ENCODE results near the gene ZNF608.

ZNF608 gene

GRCh38 chr5:124701873-124702425 is 44.5 kb downstream of the ZNF608 start:
- TF ChIP-seq CTCF (IDR thresholded peaks at IDR 0.05; ENCODE audit: low read depth, low read length, missing control alignments) = no peak
- no peak for DNase-seq (ENCODE audit: extremely low read depth, low read depth)
- no peak overlapping the region for H3K4me3 ChIP-seq (replicated peaks; ENCODE audit: low read depth, low read length)

- H3K4me3 ChIP-seq (replicated peaks; ENCODE audit: low read depth, low read length) = no peak overlapping the region
- no peak for DNase-seq (ENCODE audit: extremely low read depth, low read depth)
These were observed 45.4 kb downstream of the ZNF608 start for GRCh38 chr5:124701016-124701415.

DNA sequence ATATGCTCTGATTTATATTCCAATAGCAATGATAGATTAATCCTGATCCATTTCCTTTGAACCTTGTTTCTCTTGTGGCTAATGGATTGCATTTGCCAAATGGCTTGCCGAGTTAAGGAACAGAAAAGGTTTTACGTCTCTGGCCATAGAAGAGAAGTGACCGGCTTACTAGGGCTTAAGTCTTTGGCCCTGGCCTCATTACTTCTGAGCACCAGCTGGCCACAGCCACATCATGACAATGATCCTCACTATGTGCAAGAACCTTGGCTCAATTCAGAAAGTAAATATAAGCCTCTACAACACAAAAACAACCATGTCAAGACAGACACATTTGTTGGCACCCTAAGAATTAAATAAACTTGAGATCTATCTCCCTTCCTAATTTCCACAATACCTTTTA is 46.1 kb downstream of the ZNF608 start:
- TF ChIP-seq CTCF (IDR thresholded peaks at IDR 0.05; ENCODE audit: low read depth, low read length, missing control alignments) = no peak
- no peak for DNase-seq (ENCODE audit: extremely low read depth, low read depth)
- H3K4me3 ChIP-seq (replicated peaks; ENCODE audit: low read depth, low read length) = no peak overlapping the region

More at GRCh38 chr5:124701016-124701415, 45.4 kb downstream of the ZNF608 start:
- no peak for TF ChIP-seq CTCF (IDR thresholded peaks at IDR 0.05; ENCODE audit: low read depth, low read length, missing control alignments)

DNA sequence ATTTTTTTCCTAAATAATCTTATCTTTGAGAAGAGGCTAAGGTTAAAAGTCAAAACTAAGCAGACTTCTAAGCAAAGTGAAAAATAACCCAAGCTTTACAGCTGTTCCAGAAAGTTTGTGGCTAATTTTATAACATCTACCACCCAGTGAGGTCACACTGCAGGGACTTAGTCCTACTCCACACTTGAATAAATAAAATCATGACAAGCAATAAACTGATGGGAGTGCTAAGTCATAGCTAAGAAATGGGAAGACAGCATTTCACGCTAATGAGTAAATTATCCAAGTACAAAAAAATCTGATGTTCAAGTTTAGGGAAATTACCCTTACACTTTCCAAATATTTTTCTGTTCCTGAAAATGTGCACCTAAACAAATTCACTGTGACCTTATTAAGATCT is 47.7 kb downstream of the ZNF608 start:
- DNase-seq (ENCODE audit: extremely low read depth, low read depth) = no peak
- no peak for TF ChIP-seq CTCF (IDR thresholded peaks at IDR 0.05; ENCODE audit: low read depth, low read length, missing control alignments)
- no peak overlapping the region for H3K4me3 ChIP-seq (replicated peaks; ENCODE audit: low read depth, low read length)

DNA sequence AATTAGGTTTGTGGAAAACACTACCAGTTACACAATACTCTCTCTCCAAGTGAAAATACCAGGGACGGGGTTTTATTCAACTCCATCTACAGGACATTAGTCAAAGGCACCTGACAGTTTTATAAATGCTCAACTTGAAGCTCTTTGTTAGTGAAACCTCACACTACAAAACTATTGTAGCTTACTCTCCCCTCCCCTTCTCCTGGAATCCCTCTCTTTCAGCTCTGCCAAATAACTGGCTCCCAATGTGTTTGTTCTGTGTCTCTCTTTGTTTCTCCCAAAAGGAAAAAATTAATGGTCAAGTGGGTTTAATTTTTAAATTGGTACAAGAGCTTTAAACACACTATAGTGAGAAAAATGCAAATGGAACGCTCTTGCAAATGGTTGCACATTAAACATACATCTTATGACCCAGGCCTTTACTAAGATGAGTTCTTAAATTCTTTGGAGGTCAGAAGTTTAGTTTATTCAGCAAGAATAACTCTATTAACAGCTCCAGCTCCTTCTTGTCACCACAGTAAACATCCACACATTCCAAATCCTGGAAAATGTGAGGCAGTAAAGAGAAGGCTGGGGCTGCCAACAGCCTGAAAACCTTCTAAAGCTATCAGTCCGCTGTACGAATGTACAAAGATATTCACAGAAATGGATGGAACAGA is 48.4 kb downstream of the ZNF608 start:
- no peak for TF ChIP-seq CTCF (IDR thresholded peaks at IDR 0.05; ENCODE audit: low read depth, low read length, missing control alignments)
- H3K4me3 ChIP-seq (replicated peaks; ENCODE audit: low read depth, low read length) = no peak overlapping the region
- no peak for DNase-seq (ENCODE audit: extremely low read depth, low read depth)

DNA sequence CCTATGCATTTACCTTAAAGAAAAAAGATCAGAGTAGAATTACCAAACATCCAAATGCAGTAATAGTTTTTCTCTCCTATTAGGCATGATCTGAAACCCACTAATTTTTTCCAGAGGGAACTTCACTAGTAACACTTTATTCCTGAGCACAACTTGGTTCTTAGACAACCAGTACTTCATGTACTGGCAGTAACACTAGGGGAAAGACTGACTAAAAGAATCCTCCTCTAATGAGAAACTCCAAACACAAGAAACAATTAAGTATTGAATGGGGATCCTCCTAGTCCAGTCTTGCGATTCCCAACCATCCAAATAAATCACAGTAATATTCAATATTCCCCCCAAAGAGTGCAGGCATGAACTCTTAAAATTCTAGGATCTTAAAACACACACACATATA is 48.9 kb downstream of the ZNF608 start:
- no peak overlapping the region for H3K4me3 ChIP-seq (replicated peaks; ENCODE audit: low read depth, low read length)
- no peak for TF ChIP-seq CTCF (IDR thresholded peaks at IDR 0.05; ENCODE audit: low read depth, low read length, missing control alignments)
- DNase-seq (ENCODE audit: extremely low read depth, low read depth) = no peak

DNA sequence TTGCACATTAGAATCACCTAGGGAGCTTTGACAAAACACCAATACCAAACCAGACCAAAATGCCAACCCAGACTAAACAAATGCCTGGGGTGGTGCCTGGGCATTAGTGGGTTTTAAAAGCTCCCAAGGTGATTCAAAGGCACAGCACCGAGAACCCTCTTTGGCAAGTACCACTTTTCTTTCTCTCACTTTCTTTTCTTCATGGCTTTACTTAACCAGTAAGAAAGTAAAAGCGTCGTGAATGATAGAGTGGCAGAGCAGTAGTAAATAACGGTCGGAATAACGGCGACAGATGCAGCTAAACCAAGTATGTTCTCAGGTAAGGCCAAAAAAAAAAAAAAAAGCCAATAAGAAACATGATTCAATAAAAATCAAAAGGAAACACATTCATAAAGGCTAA is 49.5 kb downstream of the ZNF608 start:
- DNase-seq (ENCODE audit: extremely low read depth, low read depth) = no peak
- H3K4me3 ChIP-seq (replicated peaks; ENCODE audit: low read depth, low read length) = no peak overlapping the region
- TF ChIP-seq CTCF (IDR thresholded peaks at IDR 0.05; ENCODE audit: low read depth, low read length, missing control alignments) = no peak
